K562 (cell line): ENCODE results near the gene KMT5B. TPM values are rescaled to one million over a fixed set of nuclear protein-coding genes. Genes with fewer than 3 reads are reported as not detected.
A peak's percentile ranks its signal among the peaks of the same experiment; 100 is the strongest.

Experiments
- ATAC-seq: fragments of 200-7000 bp; cut with Tn5 transposase; 3 replicates; pipeline ENCODE4 v1.9.1; 2020; ENCODE audit warnings: moderate library complexity
- BruUV-seq: library from RNA; stranded (reverse); fragments of 400-500 nt; replicated peaks from 2 replicates; lab custom pipeline; 2021; lab: Mats Ljungman, UMichigan
- CTCF ChIA-PET: fragments of 300-600 bp; formaldehyde crosslinking; extraction: SDS; loops from one replicate; lab custom pipeline; 2021; ENCODE audit warnings: low intra/inter-chr PET ratio; lab: Yijun Ruan, JAX
- POLR2A ChIA-PET: fragments of 300-600, 350-650 bp; sonication (Branson Sonifier 250); formaldehyde crosslinking; extraction: SDS; loops from one replicate; lab custom pipeline; 2021; ENCODE audit warnings: antibody characterized with exemption, inconsistent platforms; lab: Yijun Ruan, JAX
- DNase-seq, 4 experiments: peaks; one replicate each; pipeline versions ENCODE4 v3.0.0 to v3.0.0-alpha.2; 2011 to 2018; ENCODE audit warnings: low spot score in 3 of 4, mixed read lengths in 3 of 4; ENCODE audit errors: extremely low read depth in 1 of 4
- FAIRE-seq: peaks from 2 replicates; lab custom pipeline; 2011; peaks lifted over from hg19 to GRCh38; lab: Jason Lieb, UNC
- H2AFZ ChIP-seq: 2 replicates; pipeline ENCODE4 v1.6.0; 2011; ENCODE audit warnings: low read depth, low read length, control low read depth, inconsistent platforms
- H3K27ac ChIP-seq: fragments of 200-600 bp; 3 replicates; pipeline ENCODE4 v1.8.0; 2011; ENCODE audit warnings: low read depth, mild to moderate bottlenecking, control low read depth, inconsistent platforms, low read length, moderate library complexity, mixed read lengths; ENCODE audit errors: extremely low read depth
- H3K27me3 ChIP-seq, 2 experiments: fragments of 300-600 bp in 1 of 2; 2 replicates in 1 of 2; 3 replicates in 1 of 2; pipeline versions ENCODE4 v1.6.0 to v1.8.0; 2011; ENCODE audit warnings: inconsistent platforms in 2 of 2, low read length in 2 of 2, mild to moderate bottlenecking in 1 of 2, mixed read lengths in 1 of 2, moderate library complexity in 1 of 2; ENCODE audit not compliant: control insufficient read depth in 2 of 2, insufficient read depth in 2 of 2
- H3K36me3 ChIP-seq: fragments of 300-600 bp; 3 replicates; pipeline ENCODE4 v1.8.0; 2011; ENCODE audit warnings: mild to moderate bottlenecking, low read length, inconsistent platforms; ENCODE audit not compliant: control insufficient read depth, insufficient read depth
- H3K4me1 ChIP-seq, 2 experiments: fragments of 200-600 bp in 1 of 2; replicated peaks in 1 of 2; 2 replicates in 1 of 2; 3 replicates in 1 of 2; pipeline versions ENCODE4 v1.5.1 to v1.8.0; 2011; ENCODE audit warnings: inconsistent platforms in 2 of 2, low read length in 2 of 2, mild to moderate bottlenecking in 1 of 2, mixed read lengths in 1 of 2, moderate library complexity in 1 of 2; ENCODE audit not compliant: control insufficient read depth in 2 of 2, insufficient read depth in 2 of 2
- H3K4me2 ChIP-seq: 2 replicates; pipeline ENCODE4 v1.6.1; 2011; ENCODE audit warnings: low read length, control low read depth, inconsistent platforms, mixed read lengths; ENCODE audit not compliant: insufficient read depth
- H3K4me3 ChIP-seq: fragments of 200-600 bp; sonication (generic), shearing (Covaris generic); 2 replicates; pipeline ENCODE4 v1.5.1; 2016; ENCODE audit warnings: control low read depth, inconsistent platforms
- H3K79me2 ChIP-seq: fragments of 200-600 bp; 3 replicates; pipeline ENCODE4 v1.8.0; 2011; ENCODE audit warnings: low read length, inconsistent platforms; ENCODE audit not compliant: control insufficient read depth, insufficient read depth
- H3K9ac ChIP-seq, 2 experiments: 2 replicates each; pipeline versions ENCODE4 v1.6.0 to v1.6.1; 2011; ENCODE audit warnings: low read depth in 2 of 2, low read length in 2 of 2, control low read depth in 1 of 2, inconsistent platforms in 1 of 2, mild to moderate bottlenecking in 1 of 2, mixed read lengths in 1 of 2; ENCODE audit not compliant: insufficient read depth in 1 of 2
- H3K9me1 ChIP-seq: one replicate; pipeline ENCODE4 v1.6.0; 2011; ENCODE audit warnings: inconsistent platforms, mild to moderate bottlenecking, low read length, moderate library complexity; ENCODE audit not compliant: control insufficient read depth, insufficient read depth
- H3K9me3 ChIP-seq: replicated peaks from 2 replicates; pipeline ENCODE4 v1.5.1; 2011; ENCODE audit warnings: low read depth, low read length, inconsistent platforms; ENCODE audit not compliant: control insufficient read depth, insufficient read depth
- H4K20me1 ChIP-seq: replicated peaks from 2 replicates; pipeline ENCODE4 v1.6.1; 2011; ENCODE audit warnings: low read length, inconsistent platforms, mixed read lengths; ENCODE audit not compliant: control insufficient read depth, insufficient read depth
- GABPA ChIP-seq: fragments of 200-800 bp; sonication (Bioruptor generic); conservative IDR thresholded peaks from 2 replicates; pipeline ENCODE4 v1.6.1; 2016; ENCODE audit warnings: low read depth, missing genetic modification characterization, missing compliant biosample characterization
- KDM2B ChIP-seq: fragments of 250-450 bp; sonication (Bioruptor Pico); IDR thresholded peaks from 2 replicates; pipeline ENCODE4 v1.8.0; 2021; ENCODE audit warnings: mild to moderate bottlenecking, moderate library complexity
- PYGO2 ChIP-seq: fragments of 450-650 bp; IDR thresholded peaks from 2 replicates; pipeline ENCODE4 v1.6.1; 2016; ENCODE audit warnings: mild to moderate bottlenecking, missing genetic modification characterization, moderate library complexity, missing compliant biosample characterization
- TAF9B ChIP-seq: fragments of 450-650 bp; IDR thresholded peaks from 2 replicates; pipeline ENCODE4 v1.6.1; 2018; ENCODE audit warnings: mild to moderate bottlenecking; ENCODE audit not compliant: partially characterized antibody
- TRIM24 ChIP-seq, 2 experiments: fragments of 450-650 bp; IDR thresholded peaks; 2 replicates each; pipeline ENCODE4 v1.6.1; 2016
- WGBS: fragments of 100-300 bp; shearing (Covaris generic); methylation state at CpG from one replicate; pipeline ENCODE4 v1.1.6; 2016; ENCODE audit warnings: low coverage, mixed read lengths; ENCODE audit not compliant: insufficient coverage; ENCODE audit errors: missing lambda C conversion rate; 5-methylcytosine and 5-hydroxymethylcytosine counted together
- in situ Hi-C: fragments of 300-500 bp; cut with MboI; formaldehyde crosslinking; loops from 4 replicates; pipeline ENCODE4 v1.15.0; 2018; ENCODE audit warnings: inconsistent platforms, mixed read lengths
- intact Hi-C: fragments of 100-400 bp; cut with micrococcal nuclease; formaldehyde crosslinking; loops from 2 replicates; pipeline ENCODE4 v1.14.2; 2022
- polyA plus RNA-seq, 8 experiments: library from polyadenylated mRNA; depleted of rRNA in 4 of 8; stranded (reverse) in 5 of 8; unstranded in 3 of 8; fragments of >200 nt; fragmentation: Nextera tagmentation in 2 of 8; fragmentation: Illumina TruSeq in 1 of 8; extraction: Ambion mirVana in 2 of 8; extraction: Trizol in 1 of 8; gene quantifications; 2 replicates each; pipeline versions ENCODE4 v1.2.1 to v1.2.3, GENCODE V29; 2011 to 2014; ENCODE audit warnings: inconsistent platforms in 1 of 8, missing spikeins in 1 of 8
- total RNA-seq, 7 experiments: library from RNA; depleted of rRNA in 6 of 7; stranded (reverse); fragments of >200 nt in 6 of 7; fragmentation: Illumina TruSeq in 2 of 7; extraction: Trizol in 2 of 7; gene quantifications; 2 replicates each; pipeline versions ENCODE4 v1.2.1 to v1.2.3, GENCODE V29; 2011 to 2021; ENCODE audit warnings: low replicate concordance in 1 of 7
- TF ChIP-seq, protein P1 (sequence below): fragments of 450-650 bp; IDR thresholded peaks from 2 replicates; pipeline ENCODE4 v1.6.1; 2017; ENCODE audit warnings: mild to moderate bottlenecking, moderate library complexity

KMT5B gene
- total and polyA plus RNA-seq, 9 of the 15 experiments (the other 6 are each of a cell fraction or from before 2014, with no cell fraction given) = 7.3 to 27.3 (median 20.9) TPM

- WGBS = 79% methylated on average over 5 of the region's 5 CpGs
- FAIRE-seq (no peak), ATAC-seq (peak; percentile 54), DNase-seq (peak in 1 of 4 experiments; percentile 6)
- no peak for TF ChIP-seq GABPA (tag)
- TF ChIP-seq PYGO2 (tag) = no peak
- no peak for TF ChIP-seq TAF9B
- no peak for TF ChIP-seq TRIM24 (IDR thresholded peaks at IDR 0.05)
- no peak for TF ChIP-seq KDM2B
- TF ChIP-seq, protein P1, sequence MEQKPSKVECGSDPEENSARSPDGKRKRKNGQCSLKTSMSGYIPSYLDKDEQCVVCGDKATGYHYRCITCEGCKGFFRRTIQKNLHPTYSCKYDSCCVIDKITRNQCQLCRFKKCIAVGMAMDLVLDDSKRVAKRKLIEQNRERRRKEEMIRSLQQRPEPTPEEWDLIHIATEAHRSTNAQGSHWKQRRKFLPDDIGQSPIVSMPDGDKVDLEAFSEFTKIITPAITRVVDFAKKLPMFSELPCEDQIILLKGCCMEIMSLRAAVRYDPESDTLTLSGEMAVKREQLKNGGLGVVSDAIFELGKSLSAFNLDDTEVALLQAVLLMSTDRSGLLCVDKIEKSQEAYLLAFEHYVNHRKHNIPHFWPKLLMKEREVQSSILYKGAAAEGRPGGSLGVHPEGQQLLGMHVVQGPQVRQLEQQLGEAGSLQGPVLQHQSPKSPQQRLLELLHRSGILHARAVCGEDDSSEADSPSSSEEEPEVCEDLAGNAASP = no peak
- Histone ChIP-seq H4K20me1 (peaks cover 7% of the 10 kb centered on the region; the same call in 1 of the 2 replicates), H3K79me2 (peaks cover 42% of the 10 kb centered on the region), H2AFZ (no peak overlapping the region), H3K9me3 (no peaks in the 10 kb centered on the region), H3K4me1 (no peaks in the 10 kb centered on the region), H3K27ac (no peak overlapping the region), H3K9me1 (no peaks in the 10 kb centered on the region), H3K9ac (no peak overlapping the region), H3K27me3 (no peaks in the 10 kb centered on the region), H3K4me3 (no peak overlapping the region), H3K36me3 (no peaks in the 10 kb centered on the region; the same call in 2 of the 3 replicates), H3K4me2 (no peak overlapping the region)
- CTCF ChIA-PET = no interaction called here
- intact Hi-C loops (no loop called here), in situ Hi-C loops (no loop called here)
- POLR2A ChIA-PET = interaction anchor here (1.2 to 1.8 kb wide), 4 partner anchors 12 to 17 kb away, joined by 3 to 5 read pairs (median 4); no protein-coding TSS in a partner anchor
- BruUV-seq = no TSS peak
These were observed 21.2 kb downstream of the KMT5B start for GRCh38 chr11:68191661-68192579.
